Stomach (tissue), 9 donors: ENCODE results near the gene DPYSL4. TPM values are rescaled to one million over a fixed set of nuclear protein-coding genes. Genes with fewer than 3 reads are reported as not detected.
"Not testable (repeated sequence)": the region's sequence is repeated elsewhere in the genome, so short reads cannot be mapped to it uniquely, and the experiment has no call there.

Experiments used
- DNase-seq, 2 donors: peaks; one replicate each; pipeline versions ENCODE4 v3.0.0 to v3.0.0-alpha.2; 2013 to 2019
- H3K27ac ChIP-seq, 5 donors: fragments of 200-600 bp in 4 of 5; sonication (generic) in 4 of 5; one replicate each; pipeline ENCODE4 v1.5.1; 2013 to 2019; ENCODE audit warnings: mild to moderate bottlenecking in 1 of 5, moderate library complexity in 1 of 5
- H3K27me3 ChIP-seq, 3 donors: fragments of 200-600 bp; sonication (generic); one replicate each; pipeline ENCODE4 v1.5.1; 2017 to 2019; ENCODE audit warnings: mixed run types in 1 of 3
- H3K36me3 ChIP-seq, 4 donors: fragments of 200-600 bp; sonication (generic); 1 replicate in 3 of 4; 2 replicates in 1 of 4; pipeline ENCODE4 v1.5.1; 2016 to 2019
- H3K4me1 ChIP-seq, 4 donors: fragments of 200-600 bp; sonication (generic); one replicate each; pipeline ENCODE4 v1.5.1; 2016 to 2019
- H3K4me3 ChIP-seq, 4 donors: fragments of 200-600 bp; sonication (generic) in 3 of 4; one replicate each; pipeline ENCODE4 v1.5.1; 2016 to 2019; ENCODE audit warnings: mild to moderate bottlenecking in 1 of 4
- H3K9me3 ChIP-seq, 4 donors: fragments of 200-600 bp; sonication (generic); one replicate each; pipeline ENCODE4 v1.5.1; 2016 to 2019
- EP300 ChIP-seq: sonication (generic); formaldehyde crosslinking; IDR thresholded peaks from one replicate; pipeline ENCODE4 v1.6.1; 2017; ENCODE audit warnings: antibody characterized with exemption
- POLR2A ChIP-seq, 4 donors: fragments of 450-650 bp; IDR thresholded peaks; one replicate each; pipeline ENCODE4 v1.6.1; 2016; ENCODE audit warnings: antibody characterized with exemption in 4 of 4, control low read depth in 2 of 4, mild to moderate bottlenecking in 1 of 4, moderate library complexity in 1 of 4
- POLR2AphosphoS5 ChIP-seq, 3 donors: sonication (generic); formaldehyde crosslinking; IDR thresholded peaks; one replicate each; pipeline ENCODE4 v1.6.1; 2016; ENCODE audit warnings: antibody characterized with exemption in 3 of 3
- WGBS, 5 donors: extraction: QIAGEN DNeasy Blood & Tissue Kit in 3 of 5; methylation state at CpG; one replicate each; pipeline versions ENCODE4 v1.1.5 to v1.1.7; 2013 to 2018; 5-methylcytosine and 5-hydroxymethylcytosine counted together
- intact Hi-C: fragments of 100-400 bp; cut with DNase I; formaldehyde crosslinking; loops from one replicate; pipeline ENCODE4 v1.15.1; 2023; ENCODE audit warnings: low total_unique reads
- polyA plus RNA-seq, 3 donors: library from polyadenylated mRNA; stranded (reverse); fragments of 200-250 nt; gene quantifications; one replicate each; pipeline ENCODE4 v1.2.3, GENCODE V29; 2013
- total RNA-seq, 5 donors: library from RNA; depleted of rRNA; stranded (reverse); fragments of >200 nt; gene quantifications; one replicate each; pipeline versions ENCODE4 v1.1.0 to v1.2.3, GENCODE V29; 2014 to 2016
- TF ChIP-seq, protein P1 (sequence below), 7 experiments: fragments of 450-650 bp in 4 of 7; fragments of 200-600 bp in 3 of 7; sonication (generic) in 3 of 7; IDR thresholded peaks; one replicate each; pipeline ENCODE4 v1.5.1; 2016 to 2019; ENCODE audit warnings: antibody characterized with exemption in 7 of 7, control low read depth in 2 of 7, mild to moderate bottlenecking in 1 of 7
- donor health status: healthy with polysubstance abuse.
- donor health status: Bipolar disorder and iron deficiency.
- donor health status: healthy.

The DPYSL4 gene
- total and polyA plus RNA-seq, 8 donors: 0.43 to 2.0 (median 0.68) TPM; not detected in 3

DNA sequence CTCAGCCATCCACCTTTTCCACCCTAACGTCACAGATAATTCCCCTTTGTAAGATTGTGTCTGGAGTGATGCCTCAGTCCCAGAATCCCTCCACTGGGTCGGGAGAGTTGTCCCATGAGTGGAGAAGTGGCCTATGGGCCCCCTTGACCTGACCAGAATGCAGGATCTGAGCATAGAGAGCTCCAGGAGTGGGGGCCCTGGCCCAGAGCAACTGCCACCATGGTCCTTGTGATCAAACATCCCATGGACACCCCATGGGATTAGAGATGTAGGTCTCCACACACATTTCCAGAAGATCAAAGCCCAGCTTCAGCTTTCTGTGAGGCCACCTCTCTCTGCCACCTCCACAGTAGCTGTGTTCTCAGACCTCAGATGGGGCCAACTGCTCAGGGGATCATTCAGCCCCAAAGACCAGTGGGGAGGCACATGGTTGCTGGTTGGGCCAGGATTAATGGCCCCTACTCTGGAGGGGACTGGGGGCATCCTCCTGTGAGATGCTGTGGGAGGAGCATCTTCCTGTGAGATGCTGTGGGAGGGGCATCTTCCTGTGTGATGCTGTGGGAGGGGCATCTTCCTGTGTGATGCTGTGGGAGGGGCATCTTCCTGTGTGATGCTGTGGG lies 28.5 kb upstream of the DPYSL4 start:
- intact Hi-C loops: no loop called here
- Histone ChIP-seq H3K4me1 (peaks cover 10 to 15% (median 13%) of the 10 kb centered on the region in 4 donors), H3K9me3 (no peaks in the 10 kb centered on the region), H3K27me3 (peaks cover 0 to 2% (median 0%) of the 10 kb centered on the region in 3 donors), H3K27ac (no peak overlapping the region), H3K4me3 (no peak overlapping the region), H3K36me3 (peaks cover 0 to 5% (median 0%) of the 10 kb centered on the region in 4 donors)
- TF ChIP-seq POLR2AphosphoS5 (IDR thresholded peaks at IDR 0.05) (no peak), EP300 (no peak), POLR2A (IDR thresholded peaks at IDR 0.05) (no peak)
- TF ChIP-seq, protein P1, sequence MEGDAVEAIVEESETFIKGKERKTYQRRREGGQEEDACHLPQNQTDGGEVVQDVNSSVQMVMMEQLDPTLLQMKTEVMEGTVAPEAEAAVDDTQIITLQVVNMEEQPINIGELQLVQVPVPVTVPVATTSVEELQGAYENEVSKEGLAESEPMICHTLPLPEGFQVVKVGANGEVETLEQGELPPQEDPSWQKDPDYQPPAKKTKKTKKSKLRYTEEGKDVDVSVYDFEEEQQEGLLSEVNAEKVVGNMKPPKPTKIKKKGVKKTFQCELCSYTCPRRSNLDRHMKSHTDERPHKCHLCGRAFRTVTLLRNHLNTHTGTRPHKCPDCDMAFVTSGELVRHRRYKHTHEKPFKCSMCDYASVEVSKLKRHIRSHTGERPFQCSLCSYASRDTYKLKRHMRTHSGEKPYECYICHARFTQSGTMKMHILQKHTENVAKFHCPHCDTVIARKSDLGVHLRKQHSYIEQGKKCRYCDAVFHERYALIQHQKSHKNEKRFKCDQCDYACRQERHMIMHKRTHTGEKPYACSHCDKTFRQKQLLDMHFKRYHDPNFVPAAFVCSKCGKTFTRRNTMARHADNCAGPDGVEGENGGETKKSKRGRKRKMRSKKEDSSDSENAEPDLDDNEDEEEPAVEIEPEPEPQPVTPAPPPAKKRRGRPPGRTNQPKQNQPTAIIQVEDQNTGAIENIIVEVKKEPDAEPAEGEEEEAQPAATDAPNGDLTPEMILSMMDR (IDR thresholded peaks at IDR 0.05): no peak
- 31 to 49% (median 45%) methylated on average over 2 of the region's 2 CpGs for WGBS, 5 donors
- no peak for DNase-seq

DNA sequence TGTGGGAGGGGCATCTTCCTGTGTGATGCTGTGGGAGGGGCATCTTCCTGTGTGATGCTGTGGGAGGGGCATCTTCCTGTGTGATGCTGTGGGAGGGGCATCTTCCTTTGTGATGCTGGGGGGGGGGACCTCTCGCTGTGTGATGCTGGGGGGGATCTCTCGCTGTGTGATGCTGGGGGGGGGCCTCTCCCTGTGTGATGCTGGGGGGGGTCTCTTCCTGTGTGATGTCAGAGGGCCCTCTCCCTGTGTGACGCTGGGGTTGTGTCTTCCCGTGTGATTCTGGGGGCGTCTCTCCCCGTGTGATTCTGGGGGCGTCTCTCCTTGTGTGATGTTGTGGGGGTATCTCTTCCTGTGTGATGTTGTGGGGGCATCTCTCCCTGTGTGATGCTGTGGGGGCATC lies 27.9 kb upstream of the DPYSL4 start:
- H3K27ac ChIP-seq: no peak overlapping the region
- no peak overlapping the region for H3K4me3 ChIP-seq
- H3K27me3 ChIP-seq: peaks cover 0 to 7% (median 3%) of the 10 kb centered on the region in 3 donors
- DNase-seq: no peak
- peaks cover 0 to 4% (median 0%) of the 10 kb centered on the region in 4 donors for H3K36me3 ChIP-seq
- no peaks in the 10 kb centered on the region for H3K9me3 ChIP-seq
- peaks cover 14 to 21% (median 18%) of the 10 kb centered on the region in 4 donors for H3K4me1 ChIP-seq
- intact Hi-C loops: no loop called here
- TF ChIP-seq EP300 (no peak), POLR2AphosphoS5 (IDR thresholded peaks at IDR 0.05) (no peak), POLR2A (IDR thresholded peaks at IDR 0.05) (no peak)
- TF ChIP-seq, protein P1 (IDR thresholded peaks at IDR 0.05): no peak
- 73 to 92% (median 88%) methylated on average over 2 to 7 of the region's 7 CpGs for WGBS, 5 donors

DNA sequence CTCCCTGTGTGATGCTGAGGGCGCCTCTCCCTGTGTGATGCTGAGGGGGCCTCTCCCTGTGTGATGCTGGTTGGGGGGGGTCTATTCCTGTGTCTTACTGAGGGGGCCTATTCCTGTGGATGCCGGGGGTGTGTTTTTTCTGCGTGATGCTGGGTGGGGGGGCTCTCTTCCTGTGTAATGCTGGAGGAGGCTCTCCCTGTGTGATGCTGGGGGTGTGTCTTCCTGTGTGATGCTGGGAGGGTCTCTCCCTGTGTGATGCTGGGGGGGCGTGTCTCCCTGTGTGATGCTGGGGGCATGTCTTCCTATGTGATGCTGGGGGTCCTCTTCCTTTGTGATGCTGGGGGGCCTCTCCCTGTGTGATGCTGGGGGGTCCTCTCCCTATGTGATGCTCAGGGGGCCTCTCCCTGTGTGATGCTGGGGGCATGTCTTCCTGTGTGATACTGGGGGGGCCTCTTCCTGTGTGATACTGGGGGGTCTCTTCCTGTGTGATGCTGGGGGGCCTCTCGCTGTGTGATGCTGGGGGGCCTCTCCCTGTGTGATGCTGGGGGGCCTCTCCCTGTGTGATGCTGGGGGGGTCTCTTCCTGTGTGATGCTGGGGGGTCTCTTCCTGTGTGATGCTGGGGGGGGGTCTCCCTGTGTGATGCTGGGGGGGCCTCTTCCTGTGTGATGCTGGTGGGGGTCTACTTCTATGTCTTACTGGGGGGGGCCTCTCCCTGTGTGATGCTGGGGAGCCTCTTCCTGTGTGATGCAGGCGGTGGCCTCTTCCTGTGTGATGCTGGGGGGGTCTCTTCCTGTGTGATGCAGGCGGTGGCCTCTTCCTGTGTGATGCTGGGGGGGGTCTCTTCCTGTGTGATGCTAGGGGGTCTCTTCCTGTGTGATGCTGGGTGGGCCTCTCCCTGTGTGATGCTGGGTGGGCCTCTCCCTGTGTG lies 27.2 kb upstream of the DPYSL4 start:
- H3K36me3 ChIP-seq, intact Hi-C loops: not testable (repeated sequence)
- WGBS, 5 donors: 73 to 100% (median 82%) methylated on average over 1 to 7 of the region's 7 CpGs

DNA sequence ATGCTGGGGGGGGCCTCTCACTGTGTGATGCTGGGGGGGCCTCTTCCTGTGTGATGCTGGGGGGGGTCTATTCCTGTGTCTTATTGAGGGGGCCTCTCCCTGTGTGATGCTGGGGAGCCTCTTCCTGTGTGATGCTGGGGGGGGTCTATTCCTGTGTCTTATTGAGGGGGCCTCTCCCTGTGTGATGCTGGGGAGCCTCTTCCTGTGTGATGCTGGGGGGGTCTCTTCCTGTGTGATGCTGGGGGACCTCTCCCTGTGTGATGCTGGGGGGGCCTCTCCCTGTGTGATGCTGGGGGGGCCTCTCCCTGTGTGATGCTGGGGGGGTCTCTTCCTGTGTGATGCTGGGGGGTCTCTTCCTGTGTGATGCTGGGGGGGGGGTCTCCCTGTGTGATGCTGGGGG lies 26.5 kb upstream of the DPYSL4 start:
- H3K4me3 ChIP-seq, intact Hi-C loops, H3K36me3 ChIP-seq, H3K9me3 ChIP-seq, H3K27ac ChIP-seq, DNase-seq: not testable (repeated sequence)
- peaks cover 14 to 24% (median 18%) of the 10 kb centered on the region in 4 donors for H3K4me1 ChIP-seq
- peaks cover 0 to 17% (median 7%) of the 10 kb centered on the region in 3 donors for H3K27me3 ChIP-seq

More for the DNA sequence above, 27.2 kb upstream of the DPYSL4 start:
- not testable (repeated sequence) for H3K9me3 ChIP-seq, DNase-seq, H3K4me3 ChIP-seq, H3K27ac ChIP-seq
- peaks cover 0 to 11% (median 7%) of the 10 kb centered on the region in 3 donors for H3K27me3 ChIP-seq
- H3K4me1 ChIP-seq: peaks cover 14 to 24% (median 18%) of the 10 kb centered on the region in 4 donors

DNA sequence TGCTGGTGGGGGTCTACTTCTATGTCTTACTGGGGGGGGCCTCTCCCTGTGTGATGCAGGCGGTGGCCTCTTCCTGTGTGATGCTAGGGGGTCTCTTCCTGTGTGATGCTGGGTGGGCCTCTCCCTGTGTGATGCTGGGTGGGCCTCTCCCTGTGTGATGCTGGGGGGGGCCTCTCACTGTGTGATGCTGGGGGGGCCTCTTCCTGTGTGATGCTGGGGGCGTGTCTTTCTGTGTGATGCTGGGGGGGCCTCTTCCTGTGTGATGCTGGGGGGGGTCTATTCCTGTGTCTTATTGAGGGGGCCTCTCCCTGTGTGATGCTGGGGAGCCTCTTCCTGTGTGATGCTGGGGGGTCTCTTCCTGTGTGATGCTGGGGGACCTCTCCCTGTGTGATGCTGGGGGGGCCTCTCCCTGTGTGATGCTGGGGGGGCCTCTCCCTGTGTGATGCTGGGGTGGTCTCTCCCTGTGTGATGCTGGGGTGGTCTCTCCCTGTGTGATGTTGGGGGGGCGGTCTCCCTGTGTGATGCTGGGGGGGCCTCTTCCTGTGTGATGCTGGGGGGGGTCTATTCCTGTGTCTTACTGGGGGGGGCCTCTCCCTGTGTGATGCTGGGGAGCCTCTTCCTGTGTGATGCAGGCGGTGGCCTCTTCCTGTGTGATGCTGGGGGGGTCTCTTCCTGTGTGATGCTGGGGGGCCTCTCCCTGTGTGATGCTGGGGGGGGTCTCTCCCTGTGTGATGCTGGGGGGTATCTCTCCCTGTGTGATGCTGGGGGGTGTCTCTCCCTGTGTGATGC lies 25.7 kb upstream of the DPYSL4 start:
- H3K4me1 ChIP-seq: peaks cover 14 to 24% (median 18%) of the 10 kb centered on the region in 4 donors
- WGBS, 5 donors: 75 to 91% (median 84%) methylated on average over 2 to 4 of the region's 4 CpGs; no CpG with 5 or more reads in 1 of the 5 donors
- DNase-seq, intact Hi-C loops, H3K36me3 ChIP-seq, H3K27ac ChIP-seq, H3K9me3 ChIP-seq, H3K4me3 ChIP-seq: not testable (repeated sequence)
- H3K27me3 ChIP-seq: peaks cover 0 to 21% (median 11%) of the 10 kb centered on the region in 3 donors
